GM11168 (cell line): ENCODE results near the gene IL25.
"Not testable (repeated sequence)": the region's sequence is repeated elsewhere in the genome, so short reads cannot be mapped to it uniquely, and the experiment has no call there.

Experiments used
- in situ Hi-C: fragments of 300-500 bp; cut with MboI; formaldehyde crosslinking; loops from one replicate; pipeline ENCODE4 v1.12.0; 2022; ENCODE audit warnings: low sequenced_read_pairs; ENCODE audit not compliant: unreplicated experiment

IL25 gene

GRCh38 chr14:23406244-23406643 lies 33.6 kb downstream of the IL25 start:
- in situ Hi-C loops: no loop called here

GRCh38 chr14:23406725-23407355 lies 34.2 kb downstream of the IL25 start:
- in situ Hi-C loops: no loop called here

- in situ Hi-C loops: no loop called here
Measured at GRCh38 chr14:23407516-23408306, 35.1 kb downstream of the IL25 start, which contains the start of gene MYH6. Gene MYH6 (minus strand): TSS chr14:23408273. CDS start chr14:23407223, 1,050 bp downstream.

GRCh38 chr14:23408307-23408630 lies 35.7 kb downstream of the IL25 start:
- in situ Hi-C loops: no loop called here

- in situ Hi-C loops: no loop called here
Measured at GRCh38 chr14:23409475-23409874, 36.9 kb downstream of the IL25 start.

GRCh38 chr14:23409966-23410635 lies 37.5 kb downstream of the IL25 start:
- in situ Hi-C loops: no loop called here

- in situ Hi-C loops: no loop called here
Measured at GRCh38 chr14:23411563-23412525, 39.2 kb downstream of the IL25 start.

GRCh38 chr14:23413681-23414080 lies 41.1 kb downstream of the IL25 start:
- in situ Hi-C loops: no loop called here

- in situ Hi-C loops: no loop called here
Measured at GRCh38 chr14:23414254-23414653, 41.6 kb downstream of the IL25 start.

GRCh38 chr14:23414906-23415820 lies 42.6 kb downstream of the IL25 start:
- in situ Hi-C loops: no loop called here

GRCh38 chr14:23415821-23416778 lies 43.5 kb downstream of the IL25 start:
- in situ Hi-C loops: no loop called here

GRCh38 chr14:23416801-23417200 lies 44.2 kb downstream of the IL25 start:
- in situ Hi-C loops: no loop called here

GRCh38 chr14:23417269-23417668 lies 44.7 kb downstream of the IL25 start:
- in situ Hi-C loops: not testable (repeated sequence)

- in situ Hi-C loops: no loop called here
Measured at GRCh38 chr14:23418021-23418420, 45.4 kb downstream of the IL25 start.

GRCh38 chr14:23419646-23420045 lies 47.0 kb downstream of the IL25 start:
- in situ Hi-C loops: not testable (repeated sequence)

- in situ Hi-C loops: no loop called here
Measured at GRCh38 chr14:23421594-23421993, 49.0 kb downstream of the IL25 start.

- in situ Hi-C loops: no loop called here
Measured at GRCh38 chr14:23423657-23424056, 51.0 kb downstream of the IL25 start.

- in situ Hi-C loops: no loop called here
Measured at GRCh38 chr14:23425169-23425568, 52.6 kb downstream of the IL25 start.
